GM12878 (cell line): ENCODE results near the gene PRRG1. TPM values are rescaled to one million over a fixed set of nuclear protein-coding genes. Genes with fewer than 3 reads are reported as not detected.

Source experiments
- ATAC-seq: fragments of 200-7000 bp; cut with Tn5 transposase; 3 replicates; pipeline ENCODE4 v1.9.1; 2020; ENCODE audit warnings: mild to moderate bottlenecking, moderate library complexity
- BruUV-seq: library from RNA; stranded (reverse); fragments of 400-500 nt; replicated peaks from 2 replicates; lab custom pipeline; 2021; lab: Mats Ljungman, UMichigan
- CTCF ChIA-PET: fragments of 300-600 bp; sonication (Branson Sonifier 250); formaldehyde crosslinking; extraction: SDS; loops from one replicate; lab custom pipeline; 2021; ENCODE audit warnings: inconsistent platforms; lab: Yijun Ruan, JAX
- POLR2A ChIA-PET: fragments of 350-600 bp; formaldehyde crosslinking; extraction: SDS; loops from one replicate; lab custom pipeline; 2021; ENCODE audit warnings: inconsistent platforms; lab: Charles Lee
- RAD21 ChIA-PET: fragments of 300-600 bp; sonication (Branson Sonifier 250); formaldehyde crosslinking; loops from one replicate; lab custom pipeline; 2023; ENCODE audit warnings: antibody characterized with exemption; ENCODE audit not compliant: unreplicated experiment; lab: Charles Lee
- SMC1A ChIA-PET: fragments of 300-600 bp; sonication (Branson Sonifier 250); formaldehyde crosslinking; loops from one replicate; lab custom pipeline; 2023; ENCODE audit not compliant: unreplicated experiment, uncharacterized antibody; lab: Charles Lee
- DNase-seq: peaks from one replicate; pipeline ENCODE4 v3.0.0-alpha.2; 2011; ENCODE audit warnings: low read depth, low spot score
- FAIRE-seq: peaks from 3 replicates; lab custom pipeline; 2011; peaks lifted over from hg19 to GRCh38; lab: Jason Lieb, UNC
- H2AFZ ChIP-seq: 2 replicates; pipeline ENCODE4 v1.6.0; 2011; ENCODE audit warnings: low read depth, low read length, control low read depth; ENCODE audit not compliant: control insufficient read depth
- H3K27ac ChIP-seq: 2 replicates; pipeline ENCODE4 v1.5.1; 2011; ENCODE audit warnings: control low read depth; ENCODE audit not compliant: control insufficient read depth, insufficient read depth
- H3K27me3 ChIP-seq, 2 experiments: replicated peaks in 1 of 2; 2 replicates each; pipeline versions ENCODE4 v1.6.0 to v1.6.1; 2011; ENCODE audit warnings: low read length in 1 of 2; ENCODE audit not compliant: control insufficient read depth in 2 of 2, insufficient read depth in 2 of 2
- H3K36me3 ChIP-seq, 2 experiments: 2 replicates each; pipeline ENCODE4 v1.5.1; 2011; ENCODE audit warnings: low read length in 1 of 2; ENCODE audit not compliant: control insufficient read depth in 2 of 2, insufficient read depth in 2 of 2
- H3K4me1 ChIP-seq: 2 replicates; pipeline ENCODE4 v1.6.1; 2011; ENCODE audit warnings: mild to moderate bottlenecking, low read length, moderate library complexity, mixed read lengths; ENCODE audit not compliant: control insufficient read depth, insufficient read depth
- H3K4me2 ChIP-seq: 2 replicates; pipeline ENCODE4 v1.6.0; 2011; ENCODE audit warnings: control low read depth; ENCODE audit not compliant: control insufficient read depth, insufficient read depth
- H3K4me3 ChIP-seq: fragments of 200-600 bp; sonication (generic); 2 replicates; pipeline ENCODE4 v1.5.1; 2016
- H3K79me2 ChIP-seq: 2 replicates; pipeline ENCODE4 v1.6.0; 2011; ENCODE audit warnings: low read length; ENCODE audit not compliant: control insufficient read depth, insufficient read depth
- H3K9ac ChIP-seq: 2 replicates; pipeline ENCODE4 v1.8.0; 2011; ENCODE audit warnings: low read length, control low read depth, mixed read lengths; ENCODE audit not compliant: control insufficient read depth, insufficient read depth
- H3K9me3 ChIP-seq: replicated peaks from 3 replicates; pipeline ENCODE4 v1.5.1; 2011; ENCODE audit warnings: mild to moderate bottlenecking, low read length; ENCODE audit not compliant: control insufficient read depth, insufficient read depth
- H4K20me1 ChIP-seq: 2 replicates; pipeline ENCODE4 v1.6.0; 2011; ENCODE audit not compliant: control insufficient read depth, insufficient read depth
- ATF2 ChIP-seq: IDR thresholded peaks from 2 replicates; pipeline ENCODE4 v1.6.1; 2012; ENCODE audit warnings: low read length, inconsistent platforms
- CBX3 ChIP-seq: fragments of 200-600 bp; sonication (generic); IDR thresholded peaks from 2 replicates; pipeline ENCODE4 v1.6.1; 2016; ENCODE audit warnings: low read depth, borderline replicate concordance
- EGR1 ChIP-seq, 2 experiments: IDR thresholded peaks; 1 replicate in 1 of 2; 2 replicates in 1 of 2; pipeline ENCODE4 v1.6.1; 2011 to 2012; ENCODE audit warnings: low read depth in 2 of 2, low read length in 2 of 2, borderline replicate concordance in 1 of 2, mild to moderate bottlenecking in 1 of 2, moderate library complexity in 1 of 2
- HDAC6 ChIP-seq: fragments of 200-600 bp; sonication (generic); IDR thresholded peaks from one replicate; pipeline ENCODE4 v1.8.0; 2017; ENCODE audit warnings: antibody characterized with exemption; ENCODE audit not compliant: unreplicated experiment
- IKZF2 ChIP-seq, 2 experiments: fragments of 450-650 bp; IDR thresholded peaks; 2 replicates each; pipeline ENCODE4 v1.6.1; 2017; ENCODE audit warnings: mild to moderate bottlenecking in 2 of 2, moderate library complexity in 2 of 2
- NRF1 ChIP-seq: conservative IDR thresholded peaks from 2 replicates; pipeline ENCODE4 v1.6.1; 2011; ENCODE audit warnings: mild to moderate bottlenecking, low read depth, low read length, improper control_type of control experiment
- RBBP5 ChIP-seq: fragments of 200-600 bp; sonication (generic); conservative IDR thresholded peaks from 2 replicates; pipeline ENCODE4 v1.6.1; 2016
- RUNX3 ChIP-seq: IDR thresholded peaks from 2 replicates; pipeline ENCODE4 v1.6.1; 2012; ENCODE audit warnings: low read length, inconsistent platforms
- SP1 ChIP-seq: IDR thresholded peaks from one replicate; pipeline ENCODE4 v1.6.1; 2011; ENCODE audit warnings: low read depth, low read length
- SUPT20H ChIP-seq: IDR thresholded peaks from 2 replicates; pipeline ENCODE4 v1.6.1; 2011; ENCODE audit warnings: low read depth, mild to moderate bottlenecking, low read length, moderate library complexity, borderline replicate concordance; ENCODE audit not compliant: control insufficient read depth
- ZNF207 ChIP-seq: fragments of 450-650 bp; IDR thresholded peaks from 2 replicates; pipeline ENCODE4 v1.6.1; 2014; ENCODE audit warnings: antibody characterized with exemption, mild to moderate bottlenecking, borderline replicate concordance
- ZNF622 ChIP-seq: fragments of 450-650 bp; IDR thresholded peaks from 2 replicates; pipeline ENCODE4 v1.6.1; 2017; ENCODE audit warnings: mild to moderate bottlenecking, inconsistent platforms
- WGBS: methylation state at CpG from one replicate; pipeline ENCODE4 v1.1.6; 2016; ENCODE audit warnings: low lambda C conversion rate; ENCODE audit not compliant: insufficient replicate concordance, insufficient coverage; ENCODE audit errors: missing lambda C conversion rate; 5-methylcytosine and 5-hydroxymethylcytosine counted together
- in situ Hi-C: fragments of 300-500 bp; cut with MboI; formaldehyde crosslinking; loops from 9 replicates; pipeline ENCODE4 v1.14.3; 2018; ENCODE audit warnings: mixed read lengths
- intact Hi-C: fragments of 100-400 bp; cut with micrococcal nuclease; formaldehyde crosslinking; loops from one replicate; pipeline ENCODE4 v1.14.2; 2022; ENCODE audit not compliant: unreplicated experiment
- polyA plus RNA-seq, 11 experiments: library from polyadenylated mRNA; depleted of rRNA in 4 of 11; unstranded in 6 of 11; stranded (reverse) in 5 of 11; fragments of >200 nt; fragmentation: Nextera tagmentation in 4 of 11; fragmentation: Illumina TruSeq in 1 of 11; extraction: Ambion mirVana in 4 of 11; extraction: Trizol in 1 of 11; gene quantifications; 1 replicate in 1 of 11; 2 replicates in 10 of 11; pipeline versions ENCODE4 v1.2.1 to v1.2.3, GENCODE V29; 2011 to 2016; ENCODE audit warnings: inconsistent platforms in 2 of 11, missing spikeins in 2 of 11, low read depth in 1 of 11
- total RNA-seq, 4 experiments: library from RNA; depleted of rRNA in 3 of 4; stranded (reverse); fragments of >200 nt in 3 of 4; fragmentation: Illumina TruSeq in 1 of 4; extraction: Trizol in 1 of 4; gene quantifications; 2 replicates each; pipeline versions ENCODE4 v1.2.1 to v1.2.3, GENCODE V29; 2013 to 2021
- TF ChIP-seq, protein P1 (sequence below): fragments of 450-650 bp; IDR thresholded peaks from 2 replicates; pipeline ENCODE4 v1.6.1; 2017; ENCODE audit warnings: low read depth, mild to moderate bottlenecking, moderate library complexity

The PRRG1 gene
- total and polyA plus RNA-seq, 10 of the 15 experiments (the other 5 are each of a cell fraction or from before 2014, with no cell fraction given): not detected

DNA sequence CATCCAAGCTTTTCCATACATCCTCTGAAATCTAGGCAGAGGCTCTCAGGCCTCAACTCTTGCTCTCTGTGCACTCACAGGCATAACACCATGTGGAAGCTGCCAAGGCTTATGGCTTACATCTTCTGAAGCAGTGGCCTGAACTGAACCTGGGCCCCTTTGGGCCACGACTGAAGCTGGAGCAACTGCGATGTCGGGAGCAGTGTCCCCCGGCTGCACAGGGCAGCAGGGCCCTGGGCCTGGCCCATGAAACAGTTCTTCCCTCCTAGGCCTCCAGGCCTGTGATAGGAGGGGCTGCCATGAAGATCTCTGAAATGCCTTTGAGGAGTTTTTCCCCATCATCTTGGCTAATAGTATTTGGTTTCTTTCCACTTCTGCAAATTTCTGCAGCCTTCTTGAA, 39.2 kb downstream of the PRRG1 start:
- TF ChIP-seq CBX3 (no peak), IKZF2 (IDR thresholded peaks at IDR 0.05) (no peak), ZNF622 (no peak), NRF1 (no peak), SUPT20H (no peak), RBBP5 (no peak), SP1 (no peak), RUNX3 (no peak), ATF2 (no peak), EGR1 (IDR thresholded peaks at IDR 0.05; ENCODE audit: borderline replicate concordance in 1 of 2, low read depth in 2 of 2, low read length in 2 of 2) (no peak), ZNF207 (no peak), HDAC6 (no peak)
- TF ChIP-seq, protein P1, sequence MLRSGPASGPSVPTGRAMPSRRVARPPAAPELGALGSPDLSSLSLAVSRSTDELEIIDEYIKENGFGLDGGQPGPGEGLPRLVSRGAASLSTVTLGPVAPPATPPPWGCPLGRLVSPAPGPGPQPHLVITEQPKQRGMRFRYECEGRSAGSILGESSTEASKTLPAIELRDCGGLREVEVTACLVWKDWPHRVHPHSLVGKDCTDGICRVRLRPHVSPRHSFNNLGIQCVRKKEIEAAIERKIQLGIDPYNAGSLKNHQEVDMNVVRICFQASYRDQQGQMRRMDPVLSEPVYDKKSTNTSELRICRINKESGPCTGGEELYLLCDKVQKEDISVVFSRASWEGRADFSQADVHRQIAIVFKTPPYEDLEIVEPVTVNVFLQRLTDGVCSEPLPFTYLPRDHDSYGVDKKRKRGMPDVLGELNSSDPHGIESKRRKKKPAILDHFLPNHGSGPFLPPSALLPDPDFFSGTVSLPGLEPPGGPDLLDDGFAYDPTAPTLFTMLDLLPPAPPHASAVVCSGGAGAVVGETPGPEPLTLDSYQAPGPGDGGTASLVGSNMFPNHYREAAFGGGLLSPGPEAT: no peak
- Histone ChIP-seq H3K4me3 (no peak overlapping the region), H3K9ac (no peak overlapping the region), H3K27ac (no peak overlapping the region), H3K4me1 (no peaks in the 10 kb centered on the region), H4K20me1 (no peaks in the 10 kb centered on the region), H3K4me2 (no peak overlapping the region), H3K79me2 (no peaks in the 10 kb centered on the region), H2AFZ (no peak overlapping the region), H3K9me3 (no peaks in the 10 kb centered on the region), H3K27me3 (no peaks in the 10 kb centered on the region), H3K36me3 (no peaks in the 10 kb centered on the region)
- DNase-seq (no peak), FAIRE-seq (no peak), ATAC-seq (no peak)
- ChIA-PET POLR2A (no interaction called here), RAD21 (no interaction called here), SMC1A (no interaction called here), CTCF (interaction anchor here (0.6 kb wide), 1 partner anchor 844 kb away, joined by 3 read pairs; no protein-coding TSS in a partner anchor)
- 31% methylated on average over 4 of the region's 4 CpGs for WGBS
- intact Hi-C loops (no loop called here), in situ Hi-C loops (no loop called here)
- BruUV-seq: no TSS peak
